IMR-90 (cell line): ENCODE results near the gene PTGS1. TPM values are rescaled to one million over a fixed set of nuclear protein-coding genes. Genes with fewer than 3 reads are reported as not detected.

Experiments
- ATAC-seq: fragments of 200-7000 bp; cut with Tn5 transposase; 2 replicates; pipeline ENCODE4 v1.9.1; 2020; ENCODE audit warnings: low read depth, mild to moderate bottlenecking, moderate library complexity
- BruUV-seq: library from RNA; stranded (reverse); fragments of 400-500 nt; replicated peaks from 2 replicates; lab custom pipeline; 2021; lab: Mats Ljungman, UMichigan
- CTCF ChIA-PET: fragments of 300-600 bp; formaldehyde crosslinking; extraction: SDS; loops from one replicate; lab custom pipeline; 2021; ENCODE audit warnings: antibody characterized with exemption; lab: Yijun Ruan, JAX
- POLR2A ChIA-PET: fragments of 300-600 bp; sonication (Branson Sonifier 250); formaldehyde crosslinking; loops from one replicate; lab custom pipeline; 2022; ENCODE audit warnings: antibody characterized with exemption; ENCODE audit not compliant: unreplicated experiment; lab: Charles Lee
- DNase-seq: peaks from one replicate; pipeline ENCODE4 v3.0.0; 2013
- H2AFZ ChIP-seq: replicated peaks from 2 replicates; pipeline ENCODE3; 2013; ENCODE audit warnings: low read length, mild to moderate bottlenecking; ENCODE audit not compliant: poor library complexity
- H2AK5ac ChIP-seq: 2 replicates; pipeline ENCODE4 v1.6.1; 2013; ENCODE audit warnings: low read depth, low read length, inconsistent platforms
- H2AK9ac ChIP-seq: replicated peaks from 2 replicates; pipeline ENCODE3; 2013; ENCODE audit warnings: mild to moderate bottlenecking, low read depth, low read length, moderate library complexity; ENCODE audit not compliant: poor library complexity
- H2BK120ac ChIP-seq: 2 replicates; pipeline ENCODE4 v1.6.1; 2013; ENCODE audit warnings: low read depth, low read length, inconsistent platforms
- H2BK15ac ChIP-seq: 3 replicates; pipeline ENCODE4 v1.6.1; 2013; ENCODE audit warnings: low read depth, low read length, inconsistent platforms
- H2BK20ac ChIP-seq: 2 replicates; pipeline ENCODE4 v1.6.1; 2013; ENCODE audit warnings: low read depth, mild to moderate bottlenecking, inconsistent platforms, low read length, moderate library complexity
- H2BK5ac ChIP-seq: 2 replicates; pipeline ENCODE4 v1.6.1; 2013; ENCODE audit warnings: mild to moderate bottlenecking, low read depth, low read length, inconsistent platforms; ENCODE audit not compliant: poor library complexity, severe bottlenecking
- H3K14ac ChIP-seq: replicated peaks from 2 replicates; pipeline ENCODE4 v1.6.1; 2013; ENCODE audit warnings: low read depth, low read length, inconsistent platforms
- H3K18ac ChIP-seq: 2 replicates; pipeline ENCODE4 v1.6.1; 2013; ENCODE audit warnings: low read depth, low read length, control low read depth
- H3K23ac ChIP-seq: 2 replicates; pipeline ENCODE4 v1.6.1; 2013; ENCODE audit warnings: low read depth, low read length, inconsistent platforms
- H3K27ac ChIP-seq: 2 replicates; pipeline ENCODE4 v1.5.1; 2013; ENCODE audit warnings: mild to moderate bottlenecking, control low read depth, low read length; ENCODE audit not compliant: insufficient read depth
- H3K27me3 ChIP-seq: 2 replicates; pipeline ENCODE4 v1.6.1; 2013; ENCODE audit warnings: low read length; ENCODE audit not compliant: control insufficient read depth, insufficient read depth
- H3K36me3 ChIP-seq: 2 replicates; pipeline ENCODE4 v1.6.1; 2013; ENCODE audit warnings: low read length, mixed read lengths; ENCODE audit not compliant: control insufficient read depth, insufficient read depth
- H3K4ac ChIP-seq: 2 replicates; pipeline ENCODE4 v1.6.1; 2013; ENCODE audit warnings: low read depth, low read length, inconsistent platforms
- H3K4me1 ChIP-seq: 2 replicates; pipeline ENCODE4 v1.6.1; 2013; ENCODE audit warnings: low read length, mixed read lengths; ENCODE audit not compliant: control insufficient read depth, insufficient read depth
- H3K4me2 ChIP-seq: 2 replicates; pipeline ENCODE4 v1.6.1; 2013; ENCODE audit warnings: low read depth, mild to moderate bottlenecking, control low read depth, low read length, moderate library complexity
- H3K4me3 ChIP-seq: 2 replicates; pipeline ENCODE4 v1.5.1; 2013; ENCODE audit warnings: low read depth, mild to moderate bottlenecking, control low read depth, low read length, moderate library complexity; ENCODE audit not compliant: insufficient read depth
- H3K56ac ChIP-seq: 2 replicates; pipeline ENCODE4 v1.6.1; 2013; ENCODE audit warnings: low read length, inconsistent platforms; ENCODE audit not compliant: insufficient read depth; ENCODE audit errors: extremely low read depth
- H3K79me1 ChIP-seq, 2 experiments: 2 replicates each; pipeline ENCODE4 v1.6.1; 2013; ENCODE audit warnings: low read length in 2 of 2, inconsistent platforms in 1 of 2, low read depth in 1 of 2
- H3K9ac ChIP-seq: 2 replicates; pipeline ENCODE4 v1.6.1; 2013; ENCODE audit warnings: low read depth, low read length, control low read depth
- H3K9me1 ChIP-seq: 2 replicates; pipeline ENCODE4 v1.6.1; 2013; ENCODE audit warnings: low read length, inconsistent platforms; ENCODE audit not compliant: insufficient read depth
- H3K9me3 ChIP-seq: 2 replicates; pipeline ENCODE4 v1.6.1; 2013; ENCODE audit warnings: low read length; ENCODE audit not compliant: control insufficient read depth, insufficient read depth
- H4K20me1 ChIP-seq: 2 replicates; pipeline ENCODE4 v1.6.1; 2013; ENCODE audit warnings: low read length, inconsistent platforms; ENCODE audit not compliant: insufficient read depth
- H4K5ac ChIP-seq: 2 replicates; pipeline ENCODE4 v1.6.1; 2013; ENCODE audit warnings: mild to moderate bottlenecking, low read depth, low read length, control low read depth
- H4K8ac ChIP-seq, 2 experiments: 2 replicates each; pipeline ENCODE4 v1.6.1; 2013; ENCODE audit warnings: low read depth in 2 of 2, low read length in 2 of 2, control low read depth in 1 of 2, inconsistent platforms in 1 of 2
- H4K91ac ChIP-seq: 2 replicates; pipeline ENCODE4 v1.6.1; 2013; ENCODE audit warnings: low read depth, low read length, inconsistent platforms; ENCODE audit not compliant: insufficient read depth
- BHLHE40 ChIP-seq: fragments of 150-350 bp; IDR thresholded peaks from 2 replicates; pipeline ENCODE4 v1.6.1; 2016; ENCODE audit warnings: mild to moderate bottlenecking, low read depth, low read length
- CEBPB ChIP-seq: IDR thresholded peaks from 2 replicates; pipeline ENCODE4 v1.6.1; 2012; ENCODE audit warnings: low read depth, low read length, improper control_type of control experiment
- CTCF ChIP-seq: conservative IDR thresholded peaks from 2 replicates; pipeline ENCODE4 v1.5.1; 2012; ENCODE audit warnings: mild to moderate bottlenecking, low read depth, low read length, improper control_type of control experiment
- FOS ChIP-seq: fragments of 150-350 bp; IDR thresholded peaks from 2 replicates; pipeline ENCODE4 v1.6.1; 2016; ENCODE audit warnings: low read depth, low read length
- MAZ ChIP-seq: IDR thresholded peaks from 2 replicates; pipeline ENCODE4 v1.6.1; 2012; ENCODE audit warnings: low read depth, mild to moderate bottlenecking, low read length, improper control_type of control experiment, moderate library complexity, borderline replicate concordance
- POLR2A ChIP-seq: IDR thresholded peaks from 2 replicates; pipeline ENCODE4 v1.6.1; 2012; ENCODE audit warnings: mild to moderate bottlenecking, low read depth, low read length
- RAD21 ChIP-seq: IDR thresholded peaks from 2 replicates; pipeline ENCODE4 v1.6.1; 2012; ENCODE audit warnings: low read length, improper control_type of control experiment
- RCOR1 ChIP-seq: IDR thresholded peaks from 2 replicates; pipeline ENCODE4 v1.6.1; 2012; ENCODE audit warnings: mild to moderate bottlenecking, low read length, improper control_type of control experiment; ENCODE audit not compliant: insufficient replicate concordance
- RFX5 ChIP-seq: IDR thresholded peaks from 2 replicates; pipeline ENCODE4 v1.8.0; 2012; ENCODE audit warnings: low read depth, mild to moderate bottlenecking, low read length, moderate library complexity
- SMC3 ChIP-seq: fragments of 150-350 bp; IDR thresholded peaks from 2 replicates; pipeline ENCODE4 v1.6.1; 2016; ENCODE audit warnings: low read depth, mild to moderate bottlenecking, antibody characterized with exemption, low read length, moderate library complexity
- WGBS, 2 experiments: methylation state at CpG; one replicate each; pipeline versions ENCODE4 v1.1.5 to v1.1.7; 2013; ENCODE audit warnings: missing lambda C conversion rate in 2 of 2; ENCODE audit not compliant: insufficient read length in 1 of 2; ENCODE audit errors: extremely low coverage in 2 of 2; 5-methylcytosine and 5-hydroxymethylcytosine counted together
- dilution Hi-C: fragments of 300-500 bp; cut with HindIII; formaldehyde crosslinking; loops from one replicate; pipeline ENCODE4 v1.14.3; 2018; ENCODE audit warnings: low sequenced_read_pairs; ENCODE audit not compliant: unreplicated experiment
- in situ Hi-C: fragments of 300-500 bp; cut with MboI; formaldehyde crosslinking; loops from 3 replicates; pipeline ENCODE4 v1.14.3; 2019; ENCODE audit warnings: low sequenced_read_pairs, inconsistent platforms, mixed read lengths
- intact Hi-C: fragments of 100-400 bp; cut with micrococcal nuclease; formaldehyde crosslinking; loops from 2 replicates; pipeline ENCODE4 v1.10.0; 2022
- polyA plus RNA-seq, 3 experiments: library from polyadenylated mRNA; depleted of rRNA; stranded (reverse); fragments of >200 nt; gene quantifications; 2 replicates each; pipeline ENCODE4 v1.2.3, GENCODE V29; 2012; ENCODE audit warnings: low replicate concordance in 1 of 3
- total RNA-seq: library from RNA; depleted of rRNA; stranded (reverse); fragments of >200 nt; gene quantifications from 2 replicates; pipeline ENCODE4 v1.2.3, GENCODE V29; 2012

Gene PTGS1
- total and polyA plus RNA-seq, 2 of the 4 experiments (the other 2 are of a cell fraction), result 24.7 to 38.3 TPM

GRCh38 chr9:122378236-122378635 is 7.4 kb downstream of the PTGS1 start:
- no peak overlapping the region for H3K18ac ChIP-seq
- H3K9me1 ChIP-seq, result peaks cover 38% of the 10 kb centered on the region
- H3K4me3 ChIP-seq, result no peak overlapping the region
- ChIA-PET POLR2A (no interaction called here), CTCF (no interaction called here)
- peak overlapping the region; percentile 43; the same call in 1 of the 2 replicates for H4K91ac ChIP-seq
- ATAC-seq, result no peak
- H2AFZ ChIP-seq, result no peak overlapping the region
- H4K8ac ChIP-seq, result peak overlapping the region; percentile 26 to 59; a peak in 2 of 4 replicates
- no peak overlapping the region for H2BK5ac ChIP-seq
- 0 out of 2 replicates have a peak overlapping the region, but pooled peaks have one; percentile 9 for H3K14ac ChIP-seq
- H3K56ac ChIP-seq, result no peak overlapping the region
- no peak overlapping the region for H3K4me2 ChIP-seq
- intact Hi-C loops (no loop called here), dilution Hi-C loops (no loop called here), in situ Hi-C loops (loop anchor here (10.0 kb wide), 1 partner anchor 437 kb away; no protein-coding TSS in a partner anchor)
- peak overlapping the region; percentile 76; the same call in 1 of the 2 replicates for H3K27ac ChIP-seq
- peaks cover 3% of the 10 kb centered on the region; the same call in 1 of the 2 replicates for H3K9me3 ChIP-seq
- H2AK9ac ChIP-seq, result peak overlapping the region; percentile 7
- no peak for TF ChIP-seq RAD21
- no peak for TF ChIP-seq RCOR1
- TF ChIP-seq BHLHE40, result no peak
- TF ChIP-seq SMC3, result no peak
- no peak for TF ChIP-seq RFX5
- no peak for TF ChIP-seq CTCF
- TF ChIP-seq MAZ, result no peak
- no peak for TF ChIP-seq CEBPB
- TF ChIP-seq FOS, result no peak
- TF ChIP-seq POLR2A, result no peak
- H4K20me1 ChIP-seq, result no peaks in the 10 kb centered on the region
- H2AK5ac ChIP-seq, result peak overlapping the region; percentile 95
- peaks cover 40% of the 10 kb centered on the region for H3K4me1 ChIP-seq
- no peak overlapping the region for H3K23ac ChIP-seq
- H3K4ac ChIP-seq, result peak overlapping the region; percentile 88
- peaks cover 35% of the 10 kb centered on the region for H3K36me3 ChIP-seq
- no TSS peak for BruUV-seq
- H3K27me3 ChIP-seq, result no peaks in the 10 kb centered on the region
- DNase-seq, result no peak
- no peak overlapping the region for H2BK15ac ChIP-seq
- peak overlapping the region; percentile 96 for H2BK120ac ChIP-seq
- H3K79me1 ChIP-seq, result peaks cover 14 to 64% of the 10 kb centered on the region in 2 experiments; a peak in 3 of 4 replicates
- peak overlapping the region; percentile 29; the same call in 1 of the 2 replicates for H2BK20ac ChIP-seq
- 100% methylated on average over 2 of the region's 8 CpGs; no CpG with 5 or more reads in 1 of the 2 experiments for WGBS, 2 experiments
- H3K9ac ChIP-seq, result no peak overlapping the region
- no peak overlapping the region for H4K5ac ChIP-seq
